HepG2 (cell line): Measurements from ENCODE around the gene TRIM7. TPM values are rescaled to one million over a fixed set of nuclear protein-coding genes. Genes with fewer than 3 reads are reported as not detected.

Experiments used
- ASH2L ChIP-seq: fragments of 300-600, 200-600 bp; sonication (generic); IDR thresholded peaks from 2 replicates; pipeline ENCODE4 v1.7.0; 2017; ENCODE audit warnings: low read depth, mild to moderate bottlenecking, moderate library complexity, mixed read lengths, low read length; ENCODE audit not compliant: insufficient read length
- CCAR2 ChIP-seq: fragments of 200-400 bp; formaldehyde crosslinking; optimal IDR thresholded peaks from 2 replicates; pipeline ENCODE3; 2018; ENCODE audit warnings: low read depth, mild to moderate bottlenecking, low read length, moderate library complexity
- ELF4 ChIP-seq: sonication (generic); formaldehyde crosslinking; IDR thresholded peaks from 2 replicates; pipeline ENCODE4 v1.5.0; 2020; ENCODE audit warnings: missing genetic modification reagents, mild to moderate bottlenecking, moderate library complexity, borderline replicate concordance
- KDM6A ChIP-seq: IDR thresholded peaks from 2 replicates; pipeline ENCODE4 v1.6.1; 2016; ENCODE audit warnings: low read depth
- KLF16 ChIP-seq, 2 experiments: sonication (generic) in 1 of 2; formaldehyde crosslinking in 1 of 2; IDR thresholded peaks; 2 replicates each; pipeline versions ENCODE4 v1.6.1 to v1.8.0; 2016 to 2023; ENCODE audit warnings: missing genetic modification reagents in 2 of 2, missing compliant biosample characterization in 1 of 2
- NR2F2 ChIP-seq: IDR thresholded peaks from 2 replicates; pipeline ENCODE4 v1.6.1; 2012; ENCODE audit warnings: low read depth, inconsistent platforms, borderline replicate concordance
- ZBTB3 ChIP-seq: sonication (generic); formaldehyde crosslinking; IDR thresholded peaks from 2 replicates; pipeline ENCODE4 v1.4.0; 2020; ENCODE audit warnings: low read depth, mild to moderate bottlenecking, moderate library complexity, missing genetic modification reagents, borderline replicate concordance
- ZBTB43 ChIP-seq: sonication (generic); formaldehyde crosslinking; conservative IDR thresholded peaks from 2 replicates; pipeline ENCODE4 v1.4.0; 2020; ENCODE audit warnings: missing genetic modification reagents
- ZNF251 ChIP-seq: sonication (generic); formaldehyde crosslinking; IDR thresholded peaks from 2 replicates; pipeline ENCODE4 v1.9.0; 2021; ENCODE audit warnings: mild to moderate bottlenecking, missing genetic modification reagents
- ZNF256 ChIP-seq: sonication (generic); formaldehyde crosslinking; conservative IDR thresholded peaks from 2 replicates; pipeline ENCODE4 v1.4.0; 2020; ENCODE audit warnings: missing genetic modification reagents
- ZNF264 ChIP-seq: sonication (generic); formaldehyde crosslinking; IDR thresholded peaks from 2 replicates; pipeline ENCODE4 v1.4.0; 2020; ENCODE audit warnings: missing genetic modification reagents
- ZNF431 ChIP-seq: sonication (generic); formaldehyde crosslinking; IDR thresholded peaks from 2 replicates; pipeline ENCODE4 v1.9.0; 2022; ENCODE audit warnings: missing genetic modification reagents, low read depth, mild to moderate bottlenecking, borderline replicate concordance
- ZNF503 ChIP-seq: sonication (generic); formaldehyde crosslinking; IDR thresholded peaks from 2 replicates; pipeline ENCODE4 v1.4.0; 2020; ENCODE audit warnings: missing genetic modification reagents
- ZNF546 ChIP-seq: sonication (generic); formaldehyde crosslinking; conservative IDR thresholded peaks from 2 replicates; pipeline ENCODE4 v1.8.1; 2023; ENCODE audit warnings: mild to moderate bottlenecking, missing genetic modification reagents
- ZNF570 ChIP-seq: sonication (generic); formaldehyde crosslinking; IDR thresholded peaks from 2 replicates; pipeline ENCODE4 v1.4.0; 2020; ENCODE audit warnings: mild to moderate bottlenecking, missing genetic modification reagents, borderline replicate concordance
- ZNF644 ChIP-seq: IDR thresholded peaks from 2 replicates; pipeline ENCODE4 v1.6.1; 2016; ENCODE audit warnings: low read depth
- ZNF747 ChIP-seq: sonication (generic); formaldehyde crosslinking; IDR thresholded peaks from 2 replicates; pipeline ENCODE4 v1.8.1; 2023; ENCODE audit warnings: missing genetic modification reagents, mild to moderate bottlenecking, borderline replicate concordance
- ZNF776 ChIP-seq: sonication (generic); formaldehyde crosslinking; IDR thresholded peaks from 2 replicates; pipeline ENCODE4 v1.4.0; 2020; ENCODE audit warnings: mild to moderate bottlenecking, missing genetic modification reagents
- polyA plus RNA-seq, 8 experiments: library from polyadenylated mRNA; depleted of rRNA in 3 of 8; stranded (reverse) in 7 of 8; unstranded in 1 of 8; fragments of >200 nt; fragmentation: Illumina TruSeq in 4 of 8; extraction: Trizol in 4 of 8; gene quantifications; 2 replicates each; pipeline versions ENCODE4 v1.2.1 to v1.2.3, GENCODE V29; 2011 to 2016; ENCODE audit warnings: low read depth in 4 of 8, missing spikeins in 1 of 8, mixed read lengths in 1 of 8; ENCODE audit not compliant: insufficient read depth in 1 of 8
- total RNA-seq, 5 experiments: library from RNA; depleted of rRNA; stranded (reverse); fragments of >200 nt; fragmentation: Illumina TruSeq; extraction: Trizol; gene quantifications; 2 replicates each; pipeline ENCODE4 v1.2.3, GENCODE V29; 2016; ENCODE audit warnings: low read depth in 1 of 5
- TF ChIP-seq, protein P1 (sequence below): IDR thresholded peaks from 2 replicates; pipeline ENCODE4 v1.4.0; 2020; ENCODE audit warnings: mild to moderate bottlenecking, missing genetic modification reagents
- TF ChIP-seq, protein P2 (sequence below), 2 experiments: sonication (generic) in 1 of 2; formaldehyde crosslinking in 1 of 2; IDR thresholded peaks; 2 replicates each; pipeline versions ENCODE4 v1.4.0 to v1.6.1; 2018 to 2020; ENCODE audit warnings: missing genetic modification reagents in 2 of 2, borderline replicate concordance in 1 of 2, low read depth in 1 of 2, mild to moderate bottlenecking in 1 of 2, missing biosample characterization in 1 of 2

Gene TRIM7
- total and polyA plus RNA-seq, 2 of the 13 experiments (the other 11 are each of a cell fraction or from before 2014, with no cell fraction given) = 0.13 TPM; not detected in 1

GRCh38 chr5:181207214-181207959, 2.4 kb upstream of the TRIM7 start (continued):
- TF ChIP-seq, protein P1, sequence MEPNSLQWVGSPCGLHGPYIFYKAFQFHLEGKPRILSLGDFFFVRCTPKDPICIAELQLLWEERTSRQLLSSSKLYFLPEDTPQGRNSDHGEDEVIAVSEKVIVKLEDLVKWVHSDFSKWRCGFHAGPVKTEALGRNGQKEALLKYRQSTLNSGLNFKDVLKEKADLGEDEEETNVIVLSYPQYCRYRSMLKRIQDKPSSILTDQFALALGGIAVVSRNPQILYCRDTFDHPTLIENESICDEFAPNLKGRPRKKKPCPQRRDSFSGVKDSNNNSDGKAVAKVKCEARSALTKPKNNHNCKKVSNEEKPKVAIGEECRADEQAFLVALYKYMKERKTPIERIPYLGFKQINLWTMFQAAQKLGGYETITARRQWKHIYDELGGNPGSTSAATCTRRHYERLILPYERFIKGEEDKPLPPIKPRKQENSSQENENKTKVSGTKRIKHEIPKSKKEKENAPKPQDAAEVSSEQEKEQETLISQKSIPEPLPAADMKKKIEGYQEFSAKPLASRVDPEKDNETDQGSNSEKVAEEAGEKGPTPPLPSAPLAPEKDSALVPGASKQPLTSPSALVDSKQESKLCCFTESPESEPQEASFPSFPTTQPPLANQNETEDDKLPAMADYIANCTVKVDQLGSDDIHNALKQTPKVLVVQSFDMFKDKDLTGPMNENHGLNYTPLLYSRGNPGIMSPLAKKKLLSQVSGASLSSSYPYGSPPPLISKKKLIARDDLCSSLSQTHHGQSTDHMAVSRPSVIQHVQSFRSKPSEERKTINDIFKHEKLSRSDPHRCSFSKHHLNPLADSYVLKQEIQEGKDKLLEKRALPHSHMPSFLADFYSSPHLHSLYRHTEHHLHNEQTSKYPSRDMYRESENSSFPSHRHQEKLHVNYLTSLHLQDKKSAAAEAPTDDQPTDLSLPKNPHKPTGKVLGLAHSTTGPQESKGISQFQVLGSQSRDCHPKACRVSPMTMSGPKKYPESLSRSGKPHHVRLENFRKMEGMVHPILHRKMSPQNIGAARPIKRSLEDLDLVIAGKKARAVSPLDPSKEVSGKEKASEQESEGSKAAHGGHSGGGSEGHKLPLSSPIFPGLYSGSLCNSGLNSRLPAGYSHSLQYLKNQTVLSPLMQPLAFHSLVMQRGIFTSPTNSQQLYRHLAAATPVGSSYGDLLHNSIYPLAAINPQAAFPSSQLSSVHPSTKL = peak; percentile 60
- TF ChIP-seq, protein P2, sequence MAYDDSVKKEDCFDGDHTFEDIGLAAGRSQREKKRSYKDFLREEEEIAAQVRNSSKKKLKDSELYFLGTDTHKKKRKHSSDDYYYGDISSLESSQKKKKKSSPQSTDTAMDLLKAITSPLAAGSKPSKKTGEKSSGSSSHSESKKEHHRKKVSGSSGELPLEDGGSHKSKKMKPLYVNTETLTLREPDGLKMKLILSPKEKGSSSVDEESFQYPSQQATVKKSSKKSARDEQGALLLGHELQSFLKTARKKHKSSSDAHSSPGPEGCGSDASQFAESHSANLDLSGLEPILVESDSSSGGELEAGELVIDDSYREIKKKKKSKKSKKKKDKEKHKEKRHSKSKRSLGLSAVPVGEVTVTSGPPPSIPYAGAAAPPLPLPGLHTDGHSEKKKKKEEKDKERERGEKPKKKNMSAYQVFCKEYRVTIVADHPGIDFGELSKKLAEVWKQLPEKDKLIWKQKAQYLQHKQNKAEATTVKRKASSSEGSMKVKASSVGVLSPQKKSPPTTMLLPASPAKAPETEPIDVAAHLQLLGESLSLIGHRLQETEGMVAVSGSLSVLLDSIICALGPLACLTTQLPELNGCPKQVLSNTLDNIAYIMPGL (CRISPR knock-in tag; IDR thresholded peaks at IDR 0.05; ENCODE audit: borderline replicate concordance in 1 of 2, low read depth in 1 of 2) = peak; percentile 89 to 91
- TF ChIP-seq ASH2L (peak; percentile 59), ELF4 (CRISPR knock-in tag) (0 out of 2 replicates have a peak, but pooled peaks have one; percentile 23), KDM6A (CRISPR knock-in tag) (no peak), KLF16 (CRISPR knock-in tag; IDR thresholded peaks at IDR 0.05) (peak in 1 of 2 experiments; percentile 63; a peak in 1 of 4 replicates), CCAR2 (no peak), ZNF776 (CRISPR knock-in tag) (no peak), ZNF570 (CRISPR knock-in tag) (no peak), ZNF644 (CRISPR knock-in tag) (no peak), NR2F2 (peak; percentile 49; the same call in 1 of the 2 replicates), ZBTB43 (CRISPR knock-in tag) (0 out of 2 replicates have a peak, but pooled peaks have one; percentile 10), ZNF431 (CRISPR knock-in tag) (0 out of 2 replicates have a peak, but pooled peaks have one; percentile 15), ZNF264 (CRISPR knock-in tag) (no peak), ZNF546 (CRISPR knock-in tag) (no peak), ZBTB3 (CRISPR knock-in tag) (no peak), ZNF251 (CRISPR knock-in tag) (no peak), ZNF747 (CRISPR knock-in tag) (no peak), ZNF256 (CRISPR knock-in tag) (no peak), ZNF503 (CRISPR knock-in tag) (no peak)
